Brain microvascular endothelial cell (primary cell): Measurements from ENCODE around the gene SNED1.
"Not testable (repeated sequence)": the region's sequence is repeated elsewhere in the genome, so short reads cannot be mapped to it uniquely, and the experiment has no call there.

Experiments
- DNase-seq: peaks from one replicate; pipeline ENCODE4 v3.0.0-alpha.2; 2020
- H3K27ac ChIP-seq: fragments of 250-450 bp; sonication (Bioruptor Pico); 2 replicates; pipeline ENCODE4 v1.5.1; 2020; ENCODE audit warnings: mild to moderate bottlenecking, moderate library complexity
- H3K27me3 ChIP-seq: fragments of 250-450 bp; sonication (Bioruptor Pico); replicated peaks from 2 replicates; pipeline ENCODE4 v1.5.1; 2020; ENCODE audit warnings: mild to moderate bottlenecking
- H3K36me3 ChIP-seq: fragments of 250-450 bp; sonication (Bioruptor Pico); replicated peaks from 2 replicates; pipeline ENCODE4 v1.5.1; 2020; ENCODE audit warnings: mild to moderate bottlenecking
- H3K4me3 ChIP-seq: 2 replicates; pipeline ENCODE4 v1.5.1; 2011; ENCODE audit warnings: low read depth, mild to moderate bottlenecking, control low read depth, low read length, moderate library complexity
- in situ Hi-C: cut with HindIII; loops from 2 replicates; pipeline ENCODE4 v1.10.0; 2017; ENCODE audit warnings: low sequenced_read_pairs, low pct_ligation_motif_present
- TF ChIP-seq, protein P1 (sequence below): IDR thresholded peaks from 2 replicates; pipeline ENCODE4 v1.5.1; 2011; ENCODE audit warnings: low read depth, mild to moderate bottlenecking, moderate library complexity, low read length, control low read depth, inconsistent platforms; ENCODE audit errors: missing control alignments

The SNED1 gene

DNA sequence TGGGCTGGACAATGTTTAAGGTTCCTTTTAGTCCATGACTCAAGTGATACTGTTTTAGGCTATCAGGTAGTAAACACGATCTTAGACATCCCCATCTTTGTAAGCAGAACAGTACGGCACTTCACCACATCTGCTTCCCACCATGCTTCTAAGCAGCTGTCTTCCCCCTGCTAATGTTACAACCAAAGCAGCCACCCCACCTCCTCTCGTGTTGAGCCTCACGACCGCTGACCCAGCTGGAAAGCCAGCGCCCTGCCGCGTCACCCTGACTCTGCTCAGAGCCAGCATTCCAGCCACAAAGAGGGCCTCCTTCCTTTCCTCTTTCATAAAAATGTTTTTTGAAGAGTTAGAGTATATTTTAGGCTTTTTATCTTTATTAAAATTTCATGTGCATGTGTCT, 94.3 kb downstream of the SNED1 start:
- Histone ChIP-seq H3K27me3 (no peaks in the 10 kb centered on the region), H3K36me3 (peaks cover 50% of the 10 kb centered on the region), H3K27ac (no peak overlapping the region), H3K4me3 (no peak overlapping the region)
- TF ChIP-seq, protein P1, sequence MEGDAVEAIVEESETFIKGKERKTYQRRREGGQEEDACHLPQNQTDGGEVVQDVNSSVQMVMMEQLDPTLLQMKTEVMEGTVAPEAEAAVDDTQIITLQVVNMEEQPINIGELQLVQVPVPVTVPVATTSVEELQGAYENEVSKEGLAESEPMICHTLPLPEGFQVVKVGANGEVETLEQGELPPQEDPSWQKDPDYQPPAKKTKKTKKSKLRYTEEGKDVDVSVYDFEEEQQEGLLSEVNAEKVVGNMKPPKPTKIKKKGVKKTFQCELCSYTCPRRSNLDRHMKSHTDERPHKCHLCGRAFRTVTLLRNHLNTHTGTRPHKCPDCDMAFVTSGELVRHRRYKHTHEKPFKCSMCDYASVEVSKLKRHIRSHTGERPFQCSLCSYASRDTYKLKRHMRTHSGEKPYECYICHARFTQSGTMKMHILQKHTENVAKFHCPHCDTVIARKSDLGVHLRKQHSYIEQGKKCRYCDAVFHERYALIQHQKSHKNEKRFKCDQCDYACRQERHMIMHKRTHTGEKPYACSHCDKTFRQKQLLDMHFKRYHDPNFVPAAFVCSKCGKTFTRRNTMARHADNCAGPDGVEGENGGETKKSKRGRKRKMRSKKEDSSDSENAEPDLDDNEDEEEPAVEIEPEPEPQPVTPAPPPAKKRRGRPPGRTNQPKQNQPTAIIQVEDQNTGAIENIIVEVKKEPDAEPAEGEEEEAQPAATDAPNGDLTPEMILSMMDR, result no peak
- in situ Hi-C loops, result loop anchor here (25.0 kb wide), 1 partner anchor 255 kb away; no protein-coding TSS in a partner anchor
- no peak for DNase-seq

DNA sequence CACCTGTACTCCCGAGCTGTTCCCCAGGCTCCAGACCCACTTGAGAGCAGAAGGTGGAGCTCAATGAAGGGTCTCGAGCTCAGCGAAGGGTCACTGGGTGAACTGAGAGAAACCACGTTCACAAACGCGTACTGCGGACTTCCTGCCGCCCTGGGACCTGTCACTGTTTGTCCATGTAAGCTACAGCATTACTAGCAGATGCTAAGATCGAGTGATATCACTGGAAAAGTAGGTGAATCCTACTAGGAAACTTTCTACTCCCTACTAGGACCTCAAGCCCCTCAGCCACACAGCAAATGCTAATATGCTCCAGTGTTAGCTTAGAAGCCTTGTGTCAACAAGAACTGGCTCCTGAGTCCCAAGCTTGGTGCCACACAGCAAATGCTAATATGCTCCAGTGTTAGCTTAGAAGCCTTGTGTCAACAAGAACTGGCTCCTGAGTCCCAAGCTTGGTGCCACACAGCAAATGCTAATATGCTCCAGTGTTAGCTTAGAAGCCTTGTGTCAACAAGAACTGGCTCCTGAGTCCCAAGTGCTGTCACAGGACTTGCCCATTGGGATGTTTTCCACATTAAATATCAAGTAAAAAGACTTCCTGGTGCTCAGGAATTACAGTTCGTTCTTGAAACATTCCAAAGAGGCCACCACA, 94.8 kb downstream of the SNED1 start:
- not testable (repeated sequence) for H3K27me3 ChIP-seq, H3K4me3 ChIP-seq, DNase-seq, H3K27ac ChIP-seq
- peaks cover 44% of the 10 kb centered on the region for H3K36me3 ChIP-seq
- in situ Hi-C loops, result loop anchor here (25.0 kb wide), 1 partner anchor 256 kb away; no protein-coding TSS in a partner anchor

DNA sequence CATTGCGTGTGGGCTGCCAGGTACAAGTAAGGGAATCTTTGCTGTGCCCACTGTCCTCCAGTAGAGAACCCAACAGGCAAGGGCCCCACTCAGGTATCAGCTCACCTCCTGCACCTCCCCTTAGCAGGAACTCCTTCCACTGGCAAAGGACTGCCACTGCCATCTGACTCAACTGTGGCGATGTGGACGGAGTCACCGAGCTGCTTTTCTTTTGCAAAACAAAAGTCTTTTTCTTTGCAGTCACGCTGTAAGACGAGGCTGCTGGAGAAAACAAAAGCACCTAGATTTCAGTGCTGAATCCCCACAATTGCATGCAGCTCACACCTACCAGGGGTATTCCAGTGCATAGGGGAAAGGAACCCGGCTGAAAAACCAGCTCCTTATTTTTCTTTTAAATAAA, 95.8 kb downstream of the SNED1 start:
- Histone ChIP-seq H3K4me3 (no peak overlapping the region), H3K36me3 (peaks cover 36% of the 10 kb centered on the region), H3K27me3 (no peaks in the 10 kb centered on the region), H3K27ac (no peak overlapping the region)
- TF ChIP-seq, protein P1, result no peak
- DNase-seq, result no peak
- in situ Hi-C loops, result loop anchor here (25.0 kb wide), 1 partner anchor 257 kb away; no protein-coding TSS in a partner anchor

DNA sequence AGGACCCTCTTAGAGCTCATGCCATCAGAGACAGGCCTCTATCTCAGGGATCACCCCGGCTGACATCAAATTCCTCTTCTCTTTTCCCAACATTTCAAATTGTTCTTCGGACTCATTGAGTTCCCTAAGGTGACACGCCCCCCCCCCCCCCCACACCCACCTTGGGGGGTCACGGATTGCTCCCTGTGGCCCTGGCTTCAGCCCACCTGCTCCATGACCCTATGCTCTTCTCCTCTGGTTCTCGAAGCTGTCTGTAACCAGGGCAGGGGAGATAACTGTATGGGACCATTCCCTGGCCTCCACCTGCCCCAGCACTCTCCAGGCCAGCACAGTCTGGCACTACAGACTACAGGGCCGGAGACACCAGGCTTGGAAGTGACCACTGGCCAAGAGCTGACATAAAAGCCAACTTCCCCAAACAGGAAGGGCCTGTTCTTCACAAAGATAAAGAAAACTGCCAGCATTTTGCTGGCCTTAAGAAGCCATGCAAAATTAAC, 96.6 kb downstream of the SNED1 start:
- H3K4me3 ChIP-seq, result no peak overlapping the region
- no peak overlapping the region for H3K27ac ChIP-seq
- DNase-seq, result no peak
- TF ChIP-seq, protein P1, result no peak
- H3K27me3 ChIP-seq, result no peaks in the 10 kb centered on the region
- H3K36me3 ChIP-seq, result peaks cover 33% of the 10 kb centered on the region
- in situ Hi-C loops, result loop anchor here (25.0 kb wide), 1 partner anchor 258 kb away; no protein-coding TSS in a partner anchor

DNA sequence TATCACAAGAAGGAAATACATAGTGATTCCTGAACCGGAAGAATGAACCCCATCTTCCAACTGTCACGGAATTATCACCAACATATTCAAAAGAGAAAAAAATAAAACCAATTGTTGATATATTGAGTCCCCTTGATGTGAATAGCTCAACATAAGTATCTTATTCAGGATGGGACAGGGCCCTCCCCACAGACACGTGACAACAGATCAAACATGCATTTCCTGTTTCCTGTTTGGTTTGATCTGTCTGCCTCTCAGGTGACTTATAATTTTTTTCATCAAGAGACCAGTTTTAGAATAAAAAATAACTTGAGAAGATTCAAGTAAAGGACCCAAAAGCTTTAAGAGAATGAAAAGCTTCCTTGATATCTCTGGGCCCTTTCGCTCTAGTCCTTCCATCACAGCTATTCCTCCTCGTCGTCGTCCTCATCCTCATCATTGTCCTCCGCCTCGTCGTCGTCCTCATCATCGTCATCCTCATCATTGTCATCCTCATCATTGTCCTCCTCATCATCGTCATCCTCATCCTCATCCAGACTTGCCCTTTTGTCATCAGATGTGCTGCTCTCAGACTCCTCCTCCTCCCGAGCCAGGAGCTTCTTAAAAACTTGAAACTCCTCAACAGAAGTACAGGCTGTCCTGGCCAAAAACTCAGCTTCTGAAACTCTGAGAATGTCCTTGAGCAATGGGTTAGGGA, 97.3 kb downstream of the SNED1 start:
- in situ Hi-C loops, result loop anchor here (25.0 kb wide), 1 partner anchor 258 kb away; no protein-coding TSS in a partner anchor
- Histone ChIP-seq H3K36me3 (peaks cover 33% of the 10 kb centered on the region), H3K4me3 (no peak overlapping the region), H3K27ac (no peak overlapping the region), H3K27me3 (no peaks in the 10 kb centered on the region)
- DNase-seq, result no peak
- TF ChIP-seq, protein P1, result no peak

DNA sequence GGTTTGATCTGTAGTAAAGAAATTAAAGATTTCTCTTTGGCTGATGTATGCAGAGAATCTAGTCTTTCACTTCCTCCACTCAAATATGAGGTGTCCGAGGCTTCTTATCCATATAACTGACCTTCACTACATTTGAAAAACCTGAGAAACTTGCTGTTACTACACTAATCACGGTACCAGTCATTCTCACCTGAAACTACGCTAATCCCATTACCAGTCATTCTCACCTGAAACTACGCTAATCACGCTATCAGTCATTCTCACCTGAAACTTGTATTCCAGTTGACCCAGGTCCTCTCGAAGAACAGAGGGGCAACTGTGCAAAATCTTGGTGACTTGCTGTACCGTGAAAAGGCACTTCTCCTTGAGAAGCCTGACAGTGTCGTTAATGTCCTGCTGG, 98.6 kb downstream of the SNED1 start:
- peaks cover 28% of the 10 kb centered on the region for H3K36me3 ChIP-seq
- H3K4me3 ChIP-seq, result no peak overlapping the region
- TF ChIP-seq, protein P1, result no peak
- H3K27ac ChIP-seq, result no peak overlapping the region
- H3K27me3 ChIP-seq, result no peaks in the 10 kb centered on the region
- in situ Hi-C loops, result loop anchor here (25.0 kb wide), 1 partner anchor 260 kb away; no protein-coding TSS in a partner anchor
- DNase-seq, result no peak
